ENCODE measurements around the gene FAM8A1. TPM values are rescaled to one million over a fixed set of nuclear protein-coding genes. Genes with fewer than 3 reads are reported as not detected.
A peak's percentile ranks its signal among the peaks of the same experiment; 100 is the strongest.

FAM8A1 gene
- total and polyA plus RNA-seq, 2 donors (not counting 3 experiments of a cell fraction or from before 2014, with no cell fraction given): 4.8 to 11.3 TPM

DNA sequence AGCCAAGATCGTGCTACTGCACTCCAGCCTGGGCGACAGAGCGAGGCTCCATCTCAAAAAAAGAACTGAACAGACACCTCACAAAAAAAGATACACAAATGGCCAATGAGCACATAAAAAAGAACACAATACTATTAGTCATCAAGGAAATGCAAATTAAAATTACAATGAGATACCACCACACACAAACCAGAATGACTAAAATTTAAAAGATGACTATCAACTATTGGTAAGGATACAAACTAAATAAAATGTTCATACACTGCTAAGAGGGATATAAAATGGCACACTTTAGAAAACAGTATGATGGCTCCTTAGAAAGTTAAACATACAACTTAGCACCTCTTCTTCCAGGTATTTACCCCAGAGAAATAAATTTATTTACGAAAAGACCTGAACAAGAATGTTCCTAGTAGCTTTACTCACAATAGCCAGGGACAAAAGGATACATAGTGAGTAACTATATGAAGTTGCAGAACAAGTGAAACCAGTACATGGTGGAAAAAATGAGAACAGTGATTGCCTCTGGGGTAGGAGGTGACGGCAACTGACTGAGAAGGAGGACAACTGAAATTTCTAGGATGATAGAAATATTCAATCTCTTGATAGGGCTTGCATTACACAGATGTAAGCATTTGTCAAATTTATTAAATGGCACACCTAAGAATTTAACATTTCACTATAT lies 53.2 kb downstream of the FAM8A1 start:
- Histone ChIP-seq H4K20me1 (replicated peaks; ENCODE audit: control insufficient read depth, extremely low read depth, insufficient read depth, low read length) (peaks cover 2% of the 10 kb centered on the region), H3K36me3 (ENCODE audit: control insufficient read depth in 2 of 2, extremely low read depth in 1 of 2, insufficient read depth in 2 of 2, low read length in 2 of 2) (peaks cover 3 to 23% of the 10 kb centered on the region in 2 experiments), H3K4me1 (ENCODE audit: control insufficient read depth, extremely low read depth, insufficient read depth, low read length) (peaks cover 7% of the 10 kb centered on the region), H3K4me3 (replicated peaks in 1 of 3; ENCODE audit: insufficient read depth in 1 of 3, low read depth in 1 of 3, low read length in 3 of 3) (no peak overlapping the region), H3K79me2 (ENCODE audit: control insufficient read depth, insufficient read depth, low read length) (peaks cover 43% of the 10 kb centered on the region), H3K27me3 (ENCODE audit: control insufficient read depth in 2 of 2, insufficient read depth in 2 of 2, low read length in 2 of 2) (no peaks in the 10 kb centered on the region), H3K9me3 (replicated peaks; ENCODE audit: control insufficient read depth, insufficient read depth, low read length) (no peaks in the 10 kb centered on the region), H3K27ac (ENCODE audit: insufficient read depth, low read depth, low read length) (no peak overlapping the region), H3K9ac (replicated peaks; ENCODE audit: extremely low read depth, insufficient read depth, low read length) (no peak overlapping the region), H3K9me1 (replicated peaks; ENCODE audit: control insufficient read depth, extremely low read depth, insufficient read depth, low read length) (no peaks in the 10 kb centered on the region), H2AFZ (ENCODE audit: low read depth, low read length) (no peak overlapping the region), H3K4me2 (ENCODE audit: insufficient read depth, low read length) (no peak overlapping the region)
- TF ChIP-seq JUN (IDR thresholded peaks at IDR 0.05; ENCODE audit: borderline replicate concordance, insufficient read depth, insufficient read length, low read depth) (peak; percentile 15), POLR2AphosphoS5 (IDR thresholded peaks at IDR 0.05; ENCODE audit: insufficient read depth, low read depth, low read length) (no peak)
- DNase-seq (ENCODE audit: low read depth, low spot score) (no peak), FAIRE-seq (no peak)
- dilution Hi-C loops (cut with MboI; ENCODE audit: extremely low pct_ligation_motif_present, low sequenced_read_pairs): no loop called here
- BruUV-seq (replicated peaks): no TSS peak
- intact Hi-C loops (cut with micrococcal nuclease): no loop called here
- CTCF ChIA-PET: interaction anchor here (1.0 kb wide), 1 partner anchor 9 kb away, joined by 3 read pairs; no protein-coding TSS in a partner anchor
- POLR2A ChIA-PET: interaction anchor here (0.7 kb wide), 1 partner anchor 322 kb away, joined by 3 read pairs; no protein-coding TSS in a partner anchor

DNA sequence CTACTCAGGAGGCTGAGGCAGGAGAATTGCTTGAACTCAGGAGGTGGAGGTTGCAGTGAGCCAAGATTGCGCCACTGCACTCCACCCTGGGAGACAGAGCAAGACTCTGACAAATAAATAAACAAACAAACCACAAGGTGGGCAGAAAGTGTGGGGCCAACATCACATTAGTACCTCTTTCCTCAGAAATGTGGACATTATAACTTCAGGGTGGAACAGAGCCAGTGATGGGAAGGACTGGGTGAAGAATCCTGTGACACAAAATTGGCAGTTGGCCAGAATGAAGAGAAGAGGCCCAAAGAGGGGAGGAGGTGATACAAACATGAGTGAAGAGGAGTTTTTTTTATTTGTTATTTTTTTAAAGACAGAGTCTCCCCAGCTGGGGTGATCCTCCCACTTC lies 56.0 kb downstream of the FAM8A1 start:
- Histone ChIP-seq H3K36me3 (ENCODE audit: control insufficient read depth in 2 of 2, extremely low read depth in 1 of 2, insufficient read depth in 2 of 2, low read length in 2 of 2) (peaks cover 9 to 19% of the 10 kb centered on the region in 2 experiments), H3K27ac (ENCODE audit: insufficient read depth, low read depth, low read length) (no peak overlapping the region), H4K20me1 (replicated peaks; ENCODE audit: control insufficient read depth, extremely low read depth, insufficient read depth, low read length) (peaks cover 2% of the 10 kb centered on the region), H3K9me3 (replicated peaks; ENCODE audit: control insufficient read depth, insufficient read depth, low read length) (no peaks in the 10 kb centered on the region), H3K79me2 (ENCODE audit: control insufficient read depth, insufficient read depth, low read length) (peaks cover 62% of the 10 kb centered on the region), H3K9ac (replicated peaks; ENCODE audit: extremely low read depth, insufficient read depth, low read length) (no peak overlapping the region), H3K4me3 (replicated peaks in 1 of 3; ENCODE audit: insufficient read depth in 1 of 3, low read depth in 1 of 3, low read length in 3 of 3) (no peak overlapping the region), H3K4me1 (ENCODE audit: control insufficient read depth, extremely low read depth, insufficient read depth, low read length) (peaks cover 4% of the 10 kb centered on the region), H3K9me1 (replicated peaks; ENCODE audit: control insufficient read depth, extremely low read depth, insufficient read depth, low read length) (no peaks in the 10 kb centered on the region), H3K27me3 (ENCODE audit: control insufficient read depth in 2 of 2, insufficient read depth in 2 of 2, low read length in 2 of 2) (no peaks in the 10 kb centered on the region), H2AFZ (ENCODE audit: low read depth, low read length) (no peak overlapping the region), H3K4me2 (ENCODE audit: insufficient read depth, low read length) (no peak overlapping the region)
- intact Hi-C loops (cut with micrococcal nuclease) (no loop called here), dilution Hi-C loops (cut with MboI; ENCODE audit: extremely low pct_ligation_motif_present, low sequenced_read_pairs) (no loop called here)
- TF ChIP-seq GATA2 (IDR thresholded peaks at IDR 0.05; ENCODE audit: insufficient read depth, insufficient read length, low read depth, low read length): no peak
- TF ChIP-seq, protein P1, sequence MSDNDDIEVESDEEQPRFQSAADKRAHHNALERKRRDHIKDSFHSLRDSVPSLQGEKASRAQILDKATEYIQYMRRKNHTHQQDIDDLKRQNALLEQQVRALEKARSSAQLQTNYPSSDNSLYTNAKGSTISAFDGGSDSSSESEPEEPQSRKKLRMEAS (IDR thresholded peaks at IDR 0.05; ENCODE audit: insufficient read depth, insufficient read length): no peak
- TF ChIP-seq, protein P2, sequence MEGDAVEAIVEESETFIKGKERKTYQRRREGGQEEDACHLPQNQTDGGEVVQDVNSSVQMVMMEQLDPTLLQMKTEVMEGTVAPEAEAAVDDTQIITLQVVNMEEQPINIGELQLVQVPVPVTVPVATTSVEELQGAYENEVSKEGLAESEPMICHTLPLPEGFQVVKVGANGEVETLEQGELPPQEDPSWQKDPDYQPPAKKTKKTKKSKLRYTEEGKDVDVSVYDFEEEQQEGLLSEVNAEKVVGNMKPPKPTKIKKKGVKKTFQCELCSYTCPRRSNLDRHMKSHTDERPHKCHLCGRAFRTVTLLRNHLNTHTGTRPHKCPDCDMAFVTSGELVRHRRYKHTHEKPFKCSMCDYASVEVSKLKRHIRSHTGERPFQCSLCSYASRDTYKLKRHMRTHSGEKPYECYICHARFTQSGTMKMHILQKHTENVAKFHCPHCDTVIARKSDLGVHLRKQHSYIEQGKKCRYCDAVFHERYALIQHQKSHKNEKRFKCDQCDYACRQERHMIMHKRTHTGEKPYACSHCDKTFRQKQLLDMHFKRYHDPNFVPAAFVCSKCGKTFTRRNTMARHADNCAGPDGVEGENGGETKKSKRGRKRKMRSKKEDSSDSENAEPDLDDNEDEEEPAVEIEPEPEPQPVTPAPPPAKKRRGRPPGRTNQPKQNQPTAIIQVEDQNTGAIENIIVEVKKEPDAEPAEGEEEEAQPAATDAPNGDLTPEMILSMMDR (IDR thresholded peaks at IDR 0.05; ENCODE audit: extremely low read depth in 1 of 2, insufficient read depth in 1 of 2, low read depth in 1 of 2, low read length in 2 of 2): no peak
- FAIRE-seq (no peak), DNase-seq (ENCODE audit: low read depth, low spot score) (no peak)
- ChIA-PET POLR2A (no interaction called here), CTCF (no interaction called here)
- no TSS peak for BruUV-seq (replicated peaks)
